GM18867 (cell line): ENCODE data around the gene TBC1D9B.
"Not testable (repeated sequence)": the region's sequence is repeated elsewhere in the genome, so short reads cannot be mapped to it uniquely, and the experiment has no call there.

Experiments
- ATAC-seq: cut with Tn5 transposase; IDR thresholded peaks from one replicate; pipeline ENCODE4 v1.9.1; 2021; ENCODE audit warnings: mild to moderate bottlenecking, moderate library complexity; ENCODE audit not compliant: unreplicated experiment

TBC1D9B gene

DNA sequence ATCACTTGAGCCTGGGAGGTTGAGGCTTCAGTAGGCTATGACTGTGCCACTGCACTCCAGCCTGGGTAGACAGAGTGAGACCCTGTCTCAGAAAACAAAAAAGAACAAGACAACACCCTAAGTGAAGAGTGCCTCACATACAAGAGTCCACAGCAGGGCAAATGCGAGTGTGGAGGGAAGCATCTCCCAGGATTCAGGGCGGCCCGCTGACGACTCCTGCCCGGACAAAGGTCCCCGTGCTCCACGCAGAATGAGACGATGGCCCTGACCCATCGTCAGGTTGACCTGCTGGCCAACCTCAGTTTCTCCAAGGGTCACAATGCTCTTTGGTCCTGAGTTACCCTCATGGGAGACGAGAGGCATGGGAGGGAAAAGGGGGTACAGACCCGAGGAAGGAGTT lies 67.4 kb downstream of the TBC1D9B start:
- ATAC-seq: no peak

DNA sequence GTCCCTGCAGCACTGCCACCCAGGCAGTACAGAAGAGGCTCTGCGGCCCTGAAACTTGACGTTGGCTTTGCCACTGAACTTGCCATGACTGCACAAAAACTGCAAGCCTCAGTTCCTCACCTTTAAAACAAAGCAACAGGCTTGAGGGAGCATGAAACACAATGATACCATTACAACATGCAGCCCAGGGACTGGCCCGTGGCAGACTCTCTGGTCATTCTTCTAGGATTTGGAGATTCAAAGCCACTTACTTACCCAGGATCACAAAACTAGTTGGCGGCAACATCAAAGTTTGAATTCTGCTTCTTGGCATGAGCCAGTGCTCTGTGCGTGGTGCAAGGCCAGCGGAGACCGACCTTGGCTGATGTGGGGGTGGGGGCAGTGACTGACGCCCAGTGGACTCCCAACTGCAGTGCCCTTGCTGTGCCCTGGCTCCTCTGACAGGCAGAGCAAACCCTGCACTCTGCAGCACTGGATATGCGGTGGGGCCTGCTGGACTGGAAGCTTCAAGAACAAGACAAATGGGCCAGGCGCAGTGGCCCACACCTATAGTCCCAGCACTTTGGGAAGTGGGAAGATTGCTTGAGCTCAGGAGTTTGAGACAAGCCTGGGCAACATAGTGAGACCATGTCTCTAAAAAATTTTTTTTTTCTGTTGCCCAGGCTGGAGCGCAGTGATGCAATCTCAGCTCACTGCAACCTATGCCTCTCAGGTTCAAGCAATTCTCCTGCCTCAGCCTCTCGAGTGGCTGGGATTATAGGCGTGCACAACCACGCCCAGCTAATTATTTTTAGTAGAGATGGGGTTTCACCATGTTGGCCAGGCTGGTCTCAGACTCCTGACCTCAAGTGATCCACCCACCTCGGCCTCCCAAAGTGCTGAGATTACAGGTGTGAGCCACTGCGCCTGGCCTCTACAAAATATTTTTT lies 68.1 kb downstream of the TBC1D9B start:
- no peak for ATAC-seq

DNA sequence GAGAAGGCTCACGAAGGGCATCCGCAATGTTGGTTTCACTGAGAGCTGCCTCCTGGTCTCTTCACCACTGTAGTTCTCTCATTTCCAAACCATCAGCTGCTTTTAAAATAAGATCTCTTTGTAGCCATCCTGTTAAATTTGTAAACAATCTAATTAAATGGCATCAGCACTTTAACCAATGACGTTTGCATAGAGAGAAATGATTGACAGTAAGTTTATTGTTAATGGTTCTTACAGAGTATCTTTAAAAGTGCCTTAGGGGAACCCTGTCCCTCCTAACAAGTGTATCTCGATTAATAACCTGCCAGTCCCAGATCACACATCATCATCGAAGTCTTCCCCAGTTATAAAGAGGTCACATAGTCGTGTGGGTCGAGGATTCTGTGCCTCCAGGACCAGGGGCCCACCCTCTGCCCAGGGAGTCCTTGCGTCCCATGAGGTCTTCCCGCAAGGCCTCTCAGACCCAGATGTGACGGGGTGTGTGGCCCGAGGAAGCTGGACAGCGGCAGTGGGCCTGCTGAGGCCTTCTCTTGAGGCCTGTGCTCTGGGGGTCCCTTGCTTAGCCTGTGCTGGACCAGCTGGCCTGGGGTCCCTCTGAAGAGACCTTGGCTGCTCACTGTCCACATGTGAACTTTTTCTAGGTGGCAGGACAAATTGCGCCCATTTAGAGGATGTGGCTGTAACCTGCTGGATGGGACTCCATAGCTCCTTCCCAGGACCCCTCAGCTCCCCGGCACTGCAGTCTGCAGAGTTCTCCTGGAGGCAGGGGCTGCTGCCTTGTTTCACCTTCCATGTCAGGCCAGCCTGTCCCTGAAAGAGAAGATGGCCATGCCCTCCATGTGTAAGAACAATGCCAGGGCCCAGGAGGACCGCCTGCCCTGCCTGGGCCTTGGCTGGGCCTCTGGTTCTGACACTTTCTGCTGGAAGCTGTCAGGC lies 70.4 kb downstream of the TBC1D9B start:
- ATAC-seq: no peak

DNA sequence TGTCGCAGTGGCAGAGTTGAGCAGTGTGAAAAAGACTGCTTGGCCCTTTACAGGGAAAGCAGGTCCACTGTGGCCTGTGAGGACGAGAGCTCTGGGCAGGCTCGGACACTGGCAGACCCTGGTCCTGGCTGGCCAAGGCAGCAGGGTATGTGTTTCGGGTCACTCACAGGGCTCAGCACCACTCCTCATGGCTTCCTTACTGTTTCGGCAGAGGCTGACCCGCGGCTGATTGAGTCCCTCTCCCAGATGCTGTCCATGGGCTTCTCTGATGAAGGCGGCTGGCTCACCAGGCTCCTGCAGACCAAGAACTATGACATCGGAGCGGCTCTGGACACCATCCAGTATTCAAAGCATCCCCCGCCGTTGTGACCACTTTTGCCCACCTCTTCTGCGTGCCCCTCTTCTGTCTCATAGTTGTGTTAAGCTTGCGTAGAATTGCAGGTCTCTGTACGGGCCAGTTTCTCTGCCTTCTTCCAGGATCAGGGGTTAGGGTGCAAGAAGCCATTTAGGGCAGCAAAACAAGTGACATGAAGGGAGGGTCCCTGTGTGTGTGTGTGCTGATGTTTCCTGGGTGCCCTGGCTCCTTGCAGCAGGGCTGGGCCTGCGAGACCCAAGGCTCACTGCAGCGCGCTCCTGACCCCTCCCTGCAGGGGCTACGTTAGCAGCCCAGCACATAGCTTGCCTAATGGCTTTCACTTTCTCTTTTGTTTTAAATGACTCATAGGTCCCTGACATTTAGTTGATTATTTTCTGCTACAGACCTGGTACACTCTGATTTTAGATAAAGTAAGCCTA lies 71.3 kb downstream of the TBC1D9B start:
- peak; percentile 73 for ATAC-seq

DNA sequence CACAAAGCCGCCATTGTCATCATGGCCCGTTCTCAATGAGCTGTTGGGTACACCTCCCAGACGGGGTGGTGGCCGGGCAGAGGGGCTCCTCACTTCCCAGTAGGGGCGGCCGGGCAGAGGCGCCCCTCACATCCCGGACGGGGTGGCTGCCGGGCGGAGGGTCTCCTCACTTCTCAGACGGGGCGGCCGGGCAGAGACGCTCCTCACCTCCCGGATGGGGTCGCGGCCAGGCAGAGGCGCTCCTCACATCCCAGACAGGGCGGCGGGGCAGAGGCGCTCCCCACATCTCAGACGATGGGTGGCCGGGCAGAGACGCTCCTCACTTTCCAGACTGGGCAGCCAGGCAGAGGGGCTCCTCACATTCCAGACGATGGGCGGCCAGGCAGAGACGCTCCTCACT lies 72.8 kb downstream of the TBC1D9B start:
- not testable (repeated sequence) for ATAC-seq

DNA sequence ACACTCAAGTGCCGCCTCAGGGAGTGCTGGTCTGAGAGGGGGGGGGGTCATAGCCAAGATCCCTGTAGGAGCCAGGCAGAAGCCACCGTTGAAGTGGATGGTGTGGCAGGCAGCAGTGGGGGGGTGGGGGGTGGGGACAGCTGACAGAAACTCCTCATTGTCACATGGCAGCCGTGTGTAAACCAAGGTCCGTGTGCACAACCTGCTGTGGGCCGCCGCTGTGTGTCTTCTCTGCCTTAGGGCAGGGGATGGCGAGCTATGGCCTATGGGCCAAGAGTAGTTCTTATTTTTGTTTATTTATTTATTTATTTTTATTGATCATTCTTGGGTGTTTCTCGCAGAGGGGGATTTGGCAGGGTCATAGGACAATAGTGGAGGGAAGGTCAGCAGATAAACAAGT lies 73.6 kb downstream of the TBC1D9B start:
- no peak for ATAC-seq

DNA sequence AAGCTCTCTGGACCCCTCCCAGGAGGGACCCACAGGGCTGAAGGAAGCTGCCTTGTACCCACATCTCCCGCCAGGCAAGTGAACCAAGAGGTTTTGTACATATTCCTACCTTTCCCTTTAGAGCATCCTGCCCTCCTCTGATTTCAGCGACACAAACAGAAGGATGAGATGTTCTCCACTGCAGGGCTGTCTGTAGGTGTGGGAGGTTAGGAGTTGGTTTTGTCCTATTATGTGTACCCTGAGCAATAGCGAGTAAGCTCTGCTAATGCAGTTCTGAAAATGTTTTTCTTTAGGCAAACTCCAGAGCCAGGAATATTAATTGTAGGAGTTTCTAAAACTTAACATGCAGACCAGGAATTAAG lies 74.0 kb downstream of the TBC1D9B start:
- ATAC-seq: no peak

DNA sequence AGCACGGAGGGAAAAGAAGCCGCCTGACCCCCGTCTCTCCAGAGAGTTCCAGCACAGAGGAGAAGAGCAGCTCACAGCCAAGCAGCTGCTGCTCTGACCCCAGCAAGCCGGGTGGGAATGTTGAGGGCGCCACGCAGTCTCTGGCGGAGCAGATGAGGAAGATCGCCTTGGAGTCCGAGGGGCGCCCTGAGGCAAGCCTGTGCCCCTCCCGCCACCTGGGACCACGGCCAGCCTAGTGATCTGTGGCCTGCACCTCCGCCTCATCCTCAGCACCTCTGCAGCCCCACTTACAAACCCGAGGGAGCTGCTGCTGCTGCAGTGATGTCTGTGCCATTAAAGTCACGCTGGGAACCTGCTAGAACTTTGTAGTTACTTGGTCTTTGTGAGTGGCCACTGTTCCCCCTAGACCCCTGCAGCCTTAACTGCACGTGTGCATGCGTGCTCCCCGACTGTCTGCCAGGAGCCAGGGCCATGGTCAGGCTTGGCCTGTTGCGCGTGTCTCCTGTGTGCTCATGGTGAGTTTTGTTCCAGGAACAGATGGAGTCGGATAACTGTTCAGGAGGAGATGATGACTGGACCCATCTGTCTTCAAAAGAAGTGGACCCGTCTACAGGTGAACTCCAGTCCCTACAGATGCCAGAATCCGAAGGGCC lies 74.5 kb downstream of the TBC1D9B start:
- no peak for ATAC-seq

DNA sequence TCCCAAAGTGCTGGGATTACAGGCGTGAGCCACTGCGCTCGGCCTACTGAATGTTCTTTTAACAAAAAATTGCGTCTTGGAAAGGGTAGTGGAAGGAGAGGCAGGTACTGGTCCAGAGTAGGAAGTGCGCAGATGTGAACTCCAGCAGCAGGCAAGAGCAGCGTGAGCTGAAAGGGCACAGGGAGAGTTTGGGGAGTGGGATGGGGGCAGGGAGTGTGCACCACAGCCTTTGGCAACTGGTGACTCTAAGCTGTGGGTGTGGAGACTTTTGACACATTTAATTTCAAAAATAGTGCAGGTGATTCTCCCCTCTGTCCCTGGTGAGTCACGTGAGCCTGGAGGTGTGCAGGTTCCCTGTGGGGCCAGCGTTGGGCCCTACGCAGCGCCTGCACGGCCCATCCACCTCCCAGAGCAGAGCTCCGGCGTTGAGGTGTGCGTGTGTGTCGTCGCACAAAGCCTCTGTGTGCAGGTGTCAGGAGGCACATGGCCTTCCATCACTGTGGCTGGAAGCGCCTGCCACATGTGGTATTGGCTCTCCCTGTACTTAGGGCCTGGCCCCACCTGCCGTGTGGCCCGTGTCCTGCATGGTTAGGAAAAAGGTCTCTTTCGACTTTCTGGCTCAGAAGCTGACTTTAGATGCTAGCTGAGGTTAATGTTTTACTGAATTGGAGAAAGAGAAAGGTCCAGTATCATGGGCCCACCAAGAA lies 75.5 kb downstream of the TBC1D9B start:
- no peak for ATAC-seq

DNA sequence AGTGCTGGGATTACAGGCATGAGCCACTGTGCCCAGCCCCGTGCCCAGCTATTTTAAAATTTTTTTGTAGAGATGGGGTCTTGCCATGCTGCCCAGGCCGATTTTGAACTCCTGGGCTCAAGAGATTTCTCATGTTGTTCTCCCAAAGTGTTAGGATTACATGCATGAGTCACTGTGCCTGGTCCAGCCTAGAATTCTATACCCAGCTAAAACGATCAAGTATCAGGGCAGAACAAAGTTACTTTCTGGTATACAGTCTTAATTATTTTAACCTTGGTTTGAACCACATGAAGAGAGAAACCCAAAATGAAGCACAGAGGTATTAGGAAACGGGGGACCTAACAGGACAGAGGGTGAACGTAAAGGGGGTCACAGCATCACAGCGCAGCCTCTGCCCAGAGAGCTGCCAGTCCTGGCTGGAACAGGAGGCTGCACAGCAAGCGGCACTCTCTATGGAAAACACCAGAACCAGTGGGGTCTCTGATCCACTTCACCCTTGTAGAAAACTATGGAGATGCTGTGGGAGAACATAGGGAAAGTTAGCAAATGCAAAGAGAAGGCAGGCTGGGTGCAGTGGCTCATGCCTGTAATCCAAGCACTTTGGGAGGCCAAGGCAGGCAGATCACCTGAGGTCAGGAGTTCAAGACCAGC lies 76.8 kb downstream of the TBC1D9B start:
- ATAC-seq: no peak

DNA sequence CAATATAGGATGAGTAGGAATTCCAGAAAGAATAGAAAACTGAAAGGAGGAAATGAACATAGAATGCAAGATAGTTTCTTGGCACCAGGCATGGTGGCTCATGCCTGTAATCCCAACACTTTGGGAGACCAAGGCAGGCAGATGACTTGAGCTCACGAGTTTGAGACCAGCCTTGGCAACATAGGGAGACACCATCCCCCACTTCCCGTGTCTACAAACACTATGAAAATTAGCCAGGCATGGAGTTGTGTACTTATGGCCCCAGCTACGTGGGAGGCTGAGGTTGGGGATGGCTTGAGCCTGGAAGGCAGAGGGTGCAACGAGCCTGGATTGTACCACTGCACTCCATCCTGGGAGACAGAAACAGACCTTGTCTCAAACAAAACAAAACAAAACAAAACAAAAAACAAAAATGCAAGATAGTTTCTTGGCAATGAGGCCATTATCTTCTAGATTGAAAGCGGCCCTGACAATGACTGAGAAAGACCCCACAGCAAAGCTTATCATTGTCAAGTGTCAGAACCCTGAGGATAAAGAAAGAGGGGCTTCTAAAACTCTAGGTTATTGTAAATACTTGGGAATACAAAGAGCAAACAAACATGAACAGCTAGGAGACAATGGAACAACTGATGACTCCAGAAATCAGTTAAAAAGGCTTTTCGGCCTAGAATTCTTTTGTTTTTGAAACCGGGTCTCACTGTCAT lies 77.8 kb downstream of the TBC1D9B start:
- no peak for ATAC-seq

DNA sequence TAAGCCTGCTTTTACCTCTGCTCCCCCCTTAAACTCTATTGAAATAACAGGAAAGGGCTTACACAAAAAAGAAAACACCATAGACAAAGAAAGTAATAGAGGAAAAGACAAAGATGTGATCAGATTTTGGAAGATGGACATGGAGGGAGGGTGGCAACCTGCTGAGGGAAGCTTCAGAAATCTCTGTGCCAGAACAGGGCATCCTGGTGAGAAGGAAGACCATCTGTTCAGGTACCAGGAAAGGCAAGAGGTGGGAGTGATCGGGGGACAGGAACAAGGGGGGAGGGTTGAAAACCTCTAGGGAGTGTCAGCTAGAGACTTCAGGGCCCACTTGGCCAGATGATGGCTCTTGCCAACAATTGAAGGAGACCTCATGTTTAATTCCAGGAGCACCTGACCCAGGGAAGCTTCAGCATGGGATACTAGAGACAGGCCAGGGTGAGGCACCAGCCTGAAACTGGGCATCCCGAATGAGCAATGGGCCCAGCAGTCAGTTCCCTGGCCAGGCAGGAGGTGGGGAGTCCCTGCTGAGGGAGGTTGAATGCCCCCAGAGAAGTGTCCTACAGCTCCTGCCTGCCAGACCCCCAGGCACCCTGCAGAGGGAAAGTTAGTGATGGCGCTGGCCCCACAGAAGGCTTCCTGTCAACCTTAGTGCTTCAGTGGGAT lies 78.8 kb downstream of the TBC1D9B start:
- no peak for ATAC-seq

DNA sequence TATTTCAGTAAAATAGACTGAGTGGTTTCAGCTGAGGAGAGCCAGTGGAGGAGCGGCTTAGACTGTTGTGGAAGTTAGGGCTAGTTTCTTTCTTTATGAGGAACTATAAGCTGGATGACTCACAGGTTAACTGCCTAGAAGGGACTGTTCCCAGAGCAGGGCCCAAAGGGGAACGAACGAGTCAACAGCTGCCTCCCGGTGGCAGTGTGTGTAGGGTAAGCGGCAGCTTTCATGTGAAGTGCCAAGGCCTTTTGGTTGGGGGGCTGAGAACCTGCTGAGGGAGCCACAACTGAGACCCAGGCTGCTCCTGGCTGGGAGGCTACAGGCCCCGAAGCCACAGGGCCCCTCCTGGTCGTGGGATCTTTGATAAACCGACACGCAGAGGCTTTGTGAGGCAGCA lies 80.0 kb downstream of the TBC1D9B start:
- ATAC-seq: no peak

DNA sequence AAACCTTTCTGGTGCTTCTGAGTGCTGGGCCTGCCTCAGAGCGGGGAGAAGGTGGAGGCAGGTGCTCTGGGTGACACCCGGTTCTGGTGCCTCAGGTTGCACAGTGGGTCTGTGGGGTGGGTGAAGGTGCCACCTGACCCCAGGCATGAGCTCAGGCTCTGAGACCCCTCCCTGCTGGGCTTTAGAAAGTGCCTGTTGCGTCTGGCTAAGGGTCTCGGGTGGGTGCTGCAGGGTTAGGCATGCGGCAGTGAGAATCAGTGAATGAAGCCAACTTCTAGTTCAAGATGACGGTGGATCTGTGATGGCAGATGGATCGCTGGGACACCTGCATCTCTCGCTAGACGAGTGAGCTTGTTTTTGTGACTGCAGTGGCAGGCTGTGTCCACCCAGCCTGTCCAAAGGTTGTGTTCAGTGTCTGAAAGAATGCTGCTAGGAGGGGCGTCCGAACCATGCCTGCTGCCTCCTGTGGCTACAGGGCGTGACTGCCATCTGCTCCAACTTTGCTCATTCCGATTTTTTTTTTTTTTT lies 82.0 kb downstream of the TBC1D9B start:
- no peak for ATAC-seq

DNA sequence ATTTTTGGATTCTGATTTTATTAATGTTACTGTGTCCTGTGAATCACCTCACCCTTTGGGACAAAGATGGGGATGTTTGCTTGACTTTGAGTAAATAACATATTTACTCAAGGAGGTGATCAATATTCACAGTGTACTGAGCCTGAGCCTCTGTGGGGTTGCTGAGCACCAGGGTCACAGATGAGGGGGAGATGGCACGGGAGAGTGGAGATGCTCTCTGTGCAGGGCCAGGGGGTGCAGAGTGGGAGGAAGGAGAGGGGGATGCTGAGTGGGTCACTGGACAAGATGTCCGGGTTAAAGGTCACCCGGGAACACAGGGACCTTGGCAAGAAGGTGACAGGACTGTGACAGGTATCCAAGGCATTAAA lies 83.0 kb downstream of the TBC1D9B start:
- ATAC-seq: no peak

DNA sequence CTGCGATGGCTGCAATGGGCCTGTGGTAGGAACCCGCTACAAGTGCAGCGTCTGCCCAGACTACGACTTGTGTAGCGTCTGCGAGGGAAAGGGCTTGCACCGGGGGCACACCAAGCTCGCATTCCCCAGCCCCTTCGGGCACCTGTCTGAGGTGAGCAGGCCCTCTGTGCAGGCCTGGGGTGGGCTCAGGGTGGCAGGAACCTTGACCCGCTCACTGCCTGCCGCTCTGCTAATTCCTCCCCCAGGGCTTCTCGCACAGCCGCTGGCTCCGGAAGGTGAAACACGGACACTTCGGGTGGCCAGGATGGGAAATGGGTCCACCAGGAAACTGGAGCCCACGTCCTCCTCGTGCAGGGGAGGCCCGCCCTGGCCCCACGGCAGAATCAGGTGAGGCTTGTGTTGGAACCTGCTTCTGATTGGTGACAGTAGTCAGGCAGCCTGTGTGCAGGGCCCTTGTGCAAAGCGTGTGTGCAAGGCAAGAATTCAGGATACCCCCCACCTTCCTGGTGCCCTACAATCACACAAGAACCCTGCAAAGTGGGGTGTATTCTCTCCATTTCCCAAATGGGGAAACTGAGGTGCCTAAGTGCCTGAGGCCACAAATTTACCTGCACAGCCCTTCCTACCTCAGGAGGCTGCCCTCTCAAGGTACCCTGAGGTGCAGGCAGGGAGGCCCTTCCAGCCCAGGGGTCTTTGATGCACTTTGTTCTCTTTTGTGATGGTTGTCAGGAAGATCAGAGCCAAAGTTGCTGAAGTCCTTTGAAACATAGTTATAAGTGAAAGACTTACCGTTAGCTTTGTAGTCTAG lies 83.6 kb downstream of the TBC1D9B start:
- ATAC-seq: no peak

DNA sequence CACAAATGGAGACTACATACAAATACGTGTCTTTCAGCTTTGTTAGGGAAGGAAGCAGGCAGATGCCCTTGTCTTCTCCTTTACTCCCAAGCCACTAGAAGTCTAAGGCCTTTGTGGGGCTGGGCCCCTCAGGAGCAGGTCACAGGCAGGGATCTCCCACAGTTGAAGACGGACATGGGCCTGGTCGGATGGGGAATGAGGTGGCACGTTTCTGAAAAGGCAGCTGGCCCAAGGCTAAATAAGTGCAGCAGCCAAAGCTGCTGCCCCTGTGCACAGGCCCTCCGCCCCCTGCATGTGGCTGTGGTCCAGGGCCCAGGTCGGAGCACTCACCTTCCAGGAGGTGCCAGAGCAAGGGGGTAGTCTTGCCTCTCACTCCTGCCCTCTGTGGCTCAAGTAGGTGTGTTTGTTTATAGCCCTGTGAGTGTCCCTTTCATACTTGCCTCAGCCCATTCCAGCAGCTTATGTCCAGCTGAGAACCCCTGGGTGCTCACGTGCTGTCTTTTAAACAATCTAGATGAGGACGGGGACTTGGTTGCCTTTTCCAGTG lies 85.2 kb downstream of the TBC1D9B start:
- ATAC-seq: no peak
